ENCODE measurements around the gene ARSG. TPM values are rescaled to one million over a fixed set of nuclear protein-coding genes. Genes with fewer than 3 reads are reported as not detected.

Gene ARSG
- polyA plus RNA-seq, 1 experiment, result 1.9 TPM

- H3K27me3 ChIP-seq (ENCODE audit: control insufficient read depth, insufficient read depth, low read length), result no peaks in the 10 kb centered on the region
- H3K9me3 ChIP-seq (ENCODE audit: control insufficient read depth, insufficient read depth, low read length), result peaks cover 4% of the 10 kb centered on the region; the same call in 1 of the 2 replicates
- H3K27ac ChIP-seq (ENCODE audit: low read depth, low read length), result no peak overlapping the region
- TF ChIP-seq CTCF (IDR thresholded peaks at IDR 0.05; ENCODE audit: low read depth, low read length), result no peak
- no peak overlapping the region for H3K4me3 ChIP-seq (ENCODE audit: low read depth, low read length)
- CTCF ChIA-PET, result interaction anchor here (1.1 to 3.4 kb wide), 3 partner anchors 13 to 162 kb away, joined by 3 to 12 read pairs (median 4); no protein-coding TSS in a partner anchor
- DNase-seq (ENCODE audit: low read depth, low spot score), result no peak
- POLR2A ChIA-PET, result no interaction called here
Measured at GRCh38 chr17:68424203-68424602, 132.9 kb downstream of the ARSG start.

- no peak for DNase-seq (ENCODE audit: low read depth, low spot score)
- ChIA-PET POLR2A (no interaction called here), CTCF (interaction anchor here (1.1 to 3.4 kb wide), 3 partner anchors 12 to 162 kb away, joined by 3 to 12 read pairs (median 4); no protein-coding TSS in a partner anchor)
- TF ChIP-seq CTCF (IDR thresholded peaks at IDR 0.05; ENCODE audit: low read depth, low read length), result no peak
- no peaks in the 10 kb centered on the region for H3K27me3 ChIP-seq (ENCODE audit: control insufficient read depth, insufficient read depth, low read length)
- no peak overlapping the region for H3K4me3 ChIP-seq (ENCODE audit: low read depth, low read length)
- H3K27ac ChIP-seq (ENCODE audit: low read depth, low read length), result no peak overlapping the region
- no peaks in the 10 kb centered on the region for H3K9me3 ChIP-seq (ENCODE audit: control insufficient read depth, insufficient read depth, low read length)
Measured at GRCh38 chr17:68424861-68425260, 133.6 kb downstream of the ARSG start.

GRCh38 chr17:68425979-68426378 is 134.7 kb downstream of the ARSG start:
- no peak for DNase-seq (ENCODE audit: low read depth, low spot score)
- no peak for TF ChIP-seq CTCF (IDR thresholded peaks at IDR 0.05; ENCODE audit: low read depth, low read length)
- Histone ChIP-seq H3K27me3 (ENCODE audit: control insufficient read depth, insufficient read depth, low read length) (no peaks in the 10 kb centered on the region), H3K27ac (ENCODE audit: low read depth, low read length) (no peak overlapping the region), H3K9me3 (ENCODE audit: control insufficient read depth, insufficient read depth, low read length) (no peaks in the 10 kb centered on the region), H3K4me3 (ENCODE audit: low read depth, low read length) (no peak overlapping the region)
- CTCF ChIA-PET, result interaction anchor here (3.4 kb wide), 1 partner anchor 27 kb away, joined by 12 read pairs; no protein-coding TSS in a partner anchor
- POLR2A ChIA-PET, result no interaction called here

GRCh38 chr17:68427575-68427974 is 136.3 kb downstream of the ARSG start:
- Histone ChIP-seq H3K27me3 (ENCODE audit: control insufficient read depth, insufficient read depth, low read length) (no peaks in the 10 kb centered on the region), H3K4me3 (ENCODE audit: low read depth, low read length) (no peak overlapping the region), H3K27ac (ENCODE audit: low read depth, low read length) (no peak overlapping the region), H3K9me3 (ENCODE audit: control insufficient read depth, insufficient read depth, low read length) (no peaks in the 10 kb centered on the region)
- no peak for DNase-seq (ENCODE audit: low read depth, low spot score)
- no peak for TF ChIP-seq CTCF (IDR thresholded peaks at IDR 0.05; ENCODE audit: low read depth, low read length)
- ChIA-PET CTCF (no interaction called here), POLR2A (no interaction called here)

- no peak overlapping the region for H3K4me3 ChIP-seq (ENCODE audit: low read depth, low read length)
- no peak for TF ChIP-seq CTCF (IDR thresholded peaks at IDR 0.05; ENCODE audit: low read depth, low read length)
- H3K9me3 ChIP-seq (ENCODE audit: control insufficient read depth, insufficient read depth, low read length), result no peaks in the 10 kb centered on the region
- no peak for DNase-seq (ENCODE audit: low read depth, low spot score)
- ChIA-PET POLR2A (interaction anchor here (0.7 kb wide), 1 partner anchor 224 kb away, joined by 3 read pairs; no protein-coding TSS in a partner anchor), CTCF (interaction anchor here (1.0 to 1.1 kb wide), 2 partner anchors 9 to 30 kb away, joined by 3 read pairs; no protein-coding TSS in a partner anchor)
- no peak overlapping the region for H3K27ac ChIP-seq (ENCODE audit: low read depth, low read length)
- no peaks in the 10 kb centered on the region for H3K27me3 ChIP-seq (ENCODE audit: control insufficient read depth, insufficient read depth, low read length)
Measured at GRCh38 chr17:68428498-68429172, 137.3 kb downstream of the ARSG start.
